ENCODE measurements around the gene ART1.

The ART1 gene

GRCh38 chr11:3666023-3666530 is 21.1 kb downstream of the ART1 start:
- no peak for TF ChIP-seq ZNF274 (IDR thresholded peaks at IDR 0.05; ENCODE audit: low read depth, low read length)
- H3K4me3 ChIP-seq (ENCODE audit: low read length) = no peak overlapping the region

GRCh38 chr11:3667149-3668035 is 22.5 kb downstream of the ART1 start:
- no peak for TF ChIP-seq ZNF274 (IDR thresholded peaks at IDR 0.05; ENCODE audit: low read depth, low read length)
- H3K4me3 ChIP-seq (ENCODE audit: low read length) = no peak overlapping the region

- TF ChIP-seq ZNF274 (IDR thresholded peaks at IDR 0.05; ENCODE audit: low read depth, low read length) = no peak
- no peak overlapping the region for H3K4me3 ChIP-seq (ENCODE audit: low read length)
These were observed 24.2 kb downstream of the ART1 start for GRCh38 chr11:3669128-3669527.

- no peak overlapping the region for H3K4me3 ChIP-seq (ENCODE audit: low read length)
- TF ChIP-seq ZNF274 (IDR thresholded peaks at IDR 0.05; ENCODE audit: low read depth, low read length) = no peak
These were observed 24.8 kb downstream of the ART1 start for GRCh38 chr11:3669742-3670183.

- H3K4me3 ChIP-seq (ENCODE audit: low read length) = no peak within 1 kb of the TSS
- no peak for TF ChIP-seq ZNF274 (IDR thresholded peaks at IDR 0.05; ENCODE audit: low read depth, low read length)
These were observed 26.7 kb downstream of the ART1 start, which contains the start of gene CHRNA10 for GRCh38 chr11:3671334-3672254. Gene CHRNA10 (minus strand): TSS chr11:3671384. CDS start chr11:3671312, 72 bp downstream.

GRCh38 chr11:3674189-3674588 is 29.3 kb downstream of the ART1 start:
- no peak for TF ChIP-seq ZNF274 (IDR thresholded peaks at IDR 0.05; ENCODE audit: low read depth, low read length)
- H3K4me3 ChIP-seq (ENCODE audit: low read length) = no peak overlapping the region

GRCh38 chr11:3675971-3676370 is 31.0 kb downstream of the ART1 start:
- H3K4me3 ChIP-seq (ENCODE audit: low read length) = no peak overlapping the region
- TF ChIP-seq ZNF274 (IDR thresholded peaks at IDR 0.05; ENCODE audit: low read depth, low read length) = no peak

GRCh38 chr11:3679077-3679476 is 34.1 kb downstream of the ART1 start:
- no peak for TF ChIP-seq ZNF274 (IDR thresholded peaks at IDR 0.05; ENCODE audit: low read depth, low read length)
- no peak overlapping the region for H3K4me3 ChIP-seq (ENCODE audit: low read length)

GRCh38 chr11:3683039-3683438 is 38.1 kb downstream of the ART1 start:
- H3K4me3 ChIP-seq (ENCODE audit: low read length) = no peak overlapping the region
- no peak for TF ChIP-seq ZNF274 (IDR thresholded peaks at IDR 0.05; ENCODE audit: low read depth, low read length)

GRCh38 chr11:3684129-3684818 is 39.3 kb downstream of the ART1 start:
- no peak overlapping the region for H3K4me3 ChIP-seq (ENCODE audit: low read length)
- TF ChIP-seq ZNF274 (IDR thresholded peaks at IDR 0.05; ENCODE audit: low read depth, low read length) = no peak

GRCh38 chr11:3684819-3685172 is 39.9 kb downstream of the ART1 start:
- no peak overlapping the region for H3K4me3 ChIP-seq (ENCODE audit: low read length)
- no peak for TF ChIP-seq ZNF274 (IDR thresholded peaks at IDR 0.05; ENCODE audit: low read depth, low read length)

- no peak for TF ChIP-seq ZNF274 (IDR thresholded peaks at IDR 0.05; ENCODE audit: low read depth, low read length)
- no peak overlapping the region for H3K4me3 ChIP-seq (ENCODE audit: low read length)
These were observed 41.0 kb downstream of the ART1 start for GRCh38 chr11:3685923-3686322.

GRCh38 chr11:3686751-3687150 is 41.8 kb downstream of the ART1 start:
- TF ChIP-seq ZNF274 (IDR thresholded peaks at IDR 0.05; ENCODE audit: low read depth, low read length) = no peak
- H3K4me3 ChIP-seq (ENCODE audit: low read length) = no peak overlapping the region

GRCh38 chr11:3700410-3700809 is 55.5 kb downstream of the ART1 start:
- no peak for TF ChIP-seq ZNF274 (IDR thresholded peaks at IDR 0.05; ENCODE audit: low read depth, low read length)
- H3K4me3 ChIP-seq (ENCODE audit: low read length) = no peak overlapping the region
